Thyroid gland (tissue), 4 donors: Measurements from ENCODE around the gene CCNJL.

Experiments used
- POLR2A ChIP-seq, 2 donors: fragments of 450-650 bp; IDR thresholded peaks; one replicate each; pipeline ENCODE4 v1.6.1; 2017; ENCODE audit warnings: antibody characterized with exemption in 2 of 2, mild to moderate bottlenecking in 2 of 2, moderate library complexity in 1 of 2
- TF ChIP-seq, protein P1 (sequence below), 6 experiments: fragments of 200-600 bp in 3 of 6; fragments of 450-650 bp in 3 of 6; sonication (generic) in 3 of 6; IDR thresholded peaks; one replicate each; pipeline ENCODE4 v1.5.1; 2016 to 2019; ENCODE audit warnings: antibody characterized with exemption in 6 of 6, mild to moderate bottlenecking in 2 of 6, inconsistent platforms in 1 of 6, moderate library complexity in 1 of 6

DNA sequence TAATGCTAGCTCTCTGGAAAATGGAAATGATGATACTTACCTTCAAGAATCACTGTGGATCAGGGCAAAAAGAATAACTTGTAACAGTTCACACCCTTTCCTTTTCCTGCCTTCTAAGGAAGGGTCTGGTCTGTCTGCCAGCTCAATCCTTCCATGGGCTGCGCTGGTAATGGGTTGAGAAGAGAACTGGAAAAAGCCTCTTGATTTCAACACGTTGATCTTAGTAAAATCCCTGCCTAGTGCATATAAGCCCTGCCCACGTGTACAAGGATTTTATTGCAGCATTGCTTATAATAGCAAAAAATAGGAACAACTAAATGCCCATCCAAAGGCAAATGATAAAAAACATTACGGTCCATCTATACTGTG, 37.6 kb upstream of the CCNJL start:
- TF ChIP-seq, protein P1, sequence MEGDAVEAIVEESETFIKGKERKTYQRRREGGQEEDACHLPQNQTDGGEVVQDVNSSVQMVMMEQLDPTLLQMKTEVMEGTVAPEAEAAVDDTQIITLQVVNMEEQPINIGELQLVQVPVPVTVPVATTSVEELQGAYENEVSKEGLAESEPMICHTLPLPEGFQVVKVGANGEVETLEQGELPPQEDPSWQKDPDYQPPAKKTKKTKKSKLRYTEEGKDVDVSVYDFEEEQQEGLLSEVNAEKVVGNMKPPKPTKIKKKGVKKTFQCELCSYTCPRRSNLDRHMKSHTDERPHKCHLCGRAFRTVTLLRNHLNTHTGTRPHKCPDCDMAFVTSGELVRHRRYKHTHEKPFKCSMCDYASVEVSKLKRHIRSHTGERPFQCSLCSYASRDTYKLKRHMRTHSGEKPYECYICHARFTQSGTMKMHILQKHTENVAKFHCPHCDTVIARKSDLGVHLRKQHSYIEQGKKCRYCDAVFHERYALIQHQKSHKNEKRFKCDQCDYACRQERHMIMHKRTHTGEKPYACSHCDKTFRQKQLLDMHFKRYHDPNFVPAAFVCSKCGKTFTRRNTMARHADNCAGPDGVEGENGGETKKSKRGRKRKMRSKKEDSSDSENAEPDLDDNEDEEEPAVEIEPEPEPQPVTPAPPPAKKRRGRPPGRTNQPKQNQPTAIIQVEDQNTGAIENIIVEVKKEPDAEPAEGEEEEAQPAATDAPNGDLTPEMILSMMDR (IDR thresholded peaks at IDR 0.05) = no peak
- TF ChIP-seq POLR2A (IDR thresholded peaks at IDR 0.05) = no peak
